NT2/D1 (cell line): ENCODE measurements around the gene CAMTA1.

Experiments used
- SUZ12 ChIP-seq: IDR thresholded peaks from 2 replicates; pipeline ENCODE4 v1.6.1; 2011; ENCODE audit not compliant: insufficient read length, insufficient read depth; ENCODE audit errors: extremely low read depth
- YY1 ChIP-seq: IDR thresholded peaks from 2 replicates; pipeline ENCODE4 v1.6.1; 2011; ENCODE audit not compliant: insufficient read length, insufficient read depth
- ZNF274 ChIP-seq: IDR thresholded peaks from 2 replicates; pipeline ENCODE4 v1.6.1; 2011; ENCODE audit warnings: mild to moderate bottlenecking, low read depth, low read length

DNA sequence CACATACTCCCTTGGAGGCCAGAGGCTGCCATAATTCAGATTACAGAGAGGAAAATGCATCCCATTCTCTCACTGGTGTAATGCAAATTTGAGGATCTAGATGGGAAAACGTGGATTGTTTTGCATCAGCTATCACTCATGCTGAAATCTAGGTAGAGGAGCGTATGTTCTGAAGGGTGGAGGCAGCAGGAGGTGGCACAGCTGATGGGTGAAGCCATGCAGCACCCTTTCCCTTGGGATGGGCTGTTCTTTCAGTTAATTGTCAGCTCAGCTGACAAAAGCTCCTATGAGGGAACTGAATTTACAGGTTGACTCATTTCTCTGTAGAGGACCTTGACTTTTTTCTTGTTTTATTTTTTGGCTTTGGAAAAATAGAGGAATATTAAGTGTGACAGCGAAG, 41.8 kb downstream of the CAMTA1 start:
- TF ChIP-seq SUZ12 = no peak
- TF ChIP-seq ZNF274 = no peak
- TF ChIP-seq YY1 = no peak
